NCI-H526 treated with DMSO at 0.1 percent for 48 hours (cell line): ENCODE data around the gene ANKRD17.
"Not testable (repeated sequence)": the region's sequence is repeated elsewhere in the genome, so short reads cannot be mapped to it uniquely, and the experiment has no call there.

ENCODE experiments used
- DNase-seq: peaks from one replicate; lab custom pipeline; 2025; lab: John Stamatoyannopoulos, UW

The ANKRD17 gene

DNA sequence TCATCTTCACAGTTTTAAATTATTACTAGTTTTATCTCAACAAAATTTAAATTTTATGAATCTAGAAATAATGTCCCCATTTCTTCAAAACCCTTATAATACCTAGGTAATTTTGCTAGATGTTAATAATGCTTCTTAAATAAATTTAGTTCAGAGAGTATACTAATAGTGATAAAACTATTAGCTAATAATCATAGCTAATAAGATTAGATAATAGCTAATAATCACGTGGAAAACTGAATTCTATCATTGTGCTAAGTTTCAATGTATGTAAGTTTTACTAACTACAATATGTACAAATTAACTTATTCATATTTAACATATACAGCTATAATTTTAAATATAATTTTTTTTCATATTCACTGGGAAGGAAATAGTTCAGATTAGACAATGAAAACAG lies 10.2 kb downstream of the ANKRD17 start:
- no peak for DNase-seq

DNA sequence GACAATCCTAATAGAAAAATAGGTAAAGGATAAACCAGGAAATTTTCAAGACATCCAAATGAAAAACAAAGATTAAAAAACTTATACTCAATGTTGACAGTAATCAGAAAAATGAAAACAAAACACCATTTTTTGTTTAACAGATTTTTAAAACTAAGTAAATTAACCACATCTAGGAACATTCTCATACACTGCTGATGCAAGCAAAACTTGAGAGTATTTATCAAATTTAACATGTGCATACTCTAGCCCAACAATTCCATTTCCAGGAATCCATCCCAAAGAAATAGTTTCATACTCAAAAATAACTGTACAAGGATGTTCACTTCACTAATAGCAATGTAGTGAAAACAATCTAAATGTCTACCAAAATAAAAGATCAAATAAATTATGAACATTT lies 11.5 kb downstream of the ANKRD17 start:
- no peak for DNase-seq

DNA sequence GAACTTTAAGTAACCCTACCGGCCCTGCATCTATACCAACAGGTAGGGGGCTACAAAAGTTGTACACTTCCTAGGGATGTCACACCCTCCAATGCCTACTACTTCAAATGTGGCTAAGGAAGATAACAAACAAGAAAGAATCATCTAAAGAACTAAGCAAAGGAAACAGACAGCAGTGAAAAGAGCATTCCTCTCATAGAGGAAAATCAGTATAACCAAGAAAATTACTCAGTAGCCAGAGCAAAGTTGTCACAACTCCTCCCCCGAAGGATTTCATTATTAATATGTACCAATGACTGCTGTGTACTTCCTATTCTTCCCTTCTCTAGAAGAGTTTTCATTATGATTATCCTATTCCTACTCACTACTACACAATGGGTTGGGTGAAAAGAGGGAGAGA lies 12.6 kb downstream of the ANKRD17 start:
- no peak for DNase-seq

DNA sequence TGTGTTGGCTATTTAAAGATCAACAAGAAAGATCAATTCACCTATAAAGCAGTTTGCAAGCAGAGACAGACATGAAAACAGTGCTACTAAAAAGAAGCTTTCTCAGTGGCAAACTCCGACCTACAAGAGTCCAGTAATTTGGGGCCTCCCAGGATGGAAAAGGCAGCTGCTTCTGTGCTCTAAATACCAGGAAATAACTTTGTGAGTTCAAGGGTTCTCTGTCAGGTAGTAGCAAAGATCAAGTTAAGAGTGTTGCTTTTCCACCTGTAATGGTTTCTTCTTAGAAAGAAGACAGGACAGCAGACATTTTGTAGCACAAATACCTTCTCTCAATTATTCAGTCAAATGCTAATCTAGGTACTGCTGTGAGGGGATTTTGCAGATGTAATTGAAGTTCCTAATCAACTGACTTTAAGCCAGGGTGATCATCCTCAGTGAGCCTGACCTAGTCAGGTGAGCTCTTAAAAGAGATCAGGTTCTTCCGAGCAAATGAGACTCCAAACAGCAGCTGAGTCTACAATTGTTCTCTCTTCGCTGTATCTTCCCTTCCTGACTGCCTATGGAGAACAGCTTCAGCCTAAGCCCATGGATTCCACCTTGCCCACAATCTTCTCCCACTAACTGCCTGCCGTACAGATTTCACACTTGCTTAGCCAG lies 13.5 kb downstream of the ANKRD17 start:
- DNase-seq = no peak

DNA sequence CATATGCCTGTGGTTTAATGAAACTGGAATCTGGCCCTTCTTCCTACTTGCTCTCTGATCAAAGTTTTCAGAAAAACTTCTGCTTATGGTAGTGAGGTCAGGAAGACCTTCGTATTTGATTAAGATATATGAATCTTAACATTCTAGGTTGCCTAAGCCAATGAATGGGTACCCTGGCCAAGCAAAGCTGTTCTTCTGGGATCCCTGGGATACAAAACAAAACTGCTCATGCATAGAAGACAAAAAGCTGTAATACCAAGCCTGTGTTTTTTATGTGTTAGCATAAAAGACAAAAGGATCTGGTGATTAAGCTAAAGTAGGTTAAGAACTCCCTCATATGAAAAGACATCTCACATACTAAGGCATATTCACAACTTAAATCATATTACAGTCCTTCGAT lies 21.6 kb downstream of the ANKRD17 start:
- DNase-seq = no peak

DNA sequence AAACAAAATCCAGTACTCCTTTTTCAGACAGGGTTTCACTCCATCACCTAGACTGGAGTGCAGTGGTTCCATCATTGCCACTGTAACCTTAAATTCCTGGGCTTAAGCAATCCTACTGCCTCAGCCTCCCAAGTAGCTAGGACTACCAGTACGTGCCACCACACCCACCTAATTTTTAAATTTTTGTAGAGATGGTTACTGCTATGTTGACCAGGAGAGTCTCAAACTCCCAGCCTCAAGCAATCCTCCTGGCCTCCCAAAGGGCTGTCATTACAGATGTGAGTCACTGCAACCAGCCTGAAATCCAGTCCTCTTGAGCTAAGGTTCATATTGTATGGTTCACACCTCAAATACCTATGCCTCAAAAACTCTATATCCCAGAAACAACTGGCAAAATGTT lies 22.4 kb downstream of the ANKRD17 start:
- DNase-seq = no peak

DNA sequence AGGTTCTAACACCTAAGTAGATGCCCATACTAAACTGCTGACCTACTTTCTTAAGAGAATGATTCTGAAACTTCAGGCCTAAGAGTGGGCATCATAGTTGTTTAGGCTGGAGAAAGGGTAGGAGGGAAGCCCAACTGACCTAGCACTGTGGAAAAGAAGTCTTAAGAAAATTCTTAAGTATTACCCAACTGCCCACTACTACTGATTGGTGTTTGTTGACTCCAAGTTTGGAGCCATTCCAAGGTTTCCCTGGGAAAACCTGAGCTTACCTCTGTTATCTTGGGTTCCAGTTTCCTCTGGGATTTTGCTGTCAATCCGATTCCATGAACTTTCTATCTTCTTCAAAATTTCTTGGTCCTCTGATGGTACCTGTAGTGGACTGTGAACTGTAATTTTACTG lies 23.9 kb downstream of the ANKRD17 start:
- DNase-seq = no peak

DNA sequence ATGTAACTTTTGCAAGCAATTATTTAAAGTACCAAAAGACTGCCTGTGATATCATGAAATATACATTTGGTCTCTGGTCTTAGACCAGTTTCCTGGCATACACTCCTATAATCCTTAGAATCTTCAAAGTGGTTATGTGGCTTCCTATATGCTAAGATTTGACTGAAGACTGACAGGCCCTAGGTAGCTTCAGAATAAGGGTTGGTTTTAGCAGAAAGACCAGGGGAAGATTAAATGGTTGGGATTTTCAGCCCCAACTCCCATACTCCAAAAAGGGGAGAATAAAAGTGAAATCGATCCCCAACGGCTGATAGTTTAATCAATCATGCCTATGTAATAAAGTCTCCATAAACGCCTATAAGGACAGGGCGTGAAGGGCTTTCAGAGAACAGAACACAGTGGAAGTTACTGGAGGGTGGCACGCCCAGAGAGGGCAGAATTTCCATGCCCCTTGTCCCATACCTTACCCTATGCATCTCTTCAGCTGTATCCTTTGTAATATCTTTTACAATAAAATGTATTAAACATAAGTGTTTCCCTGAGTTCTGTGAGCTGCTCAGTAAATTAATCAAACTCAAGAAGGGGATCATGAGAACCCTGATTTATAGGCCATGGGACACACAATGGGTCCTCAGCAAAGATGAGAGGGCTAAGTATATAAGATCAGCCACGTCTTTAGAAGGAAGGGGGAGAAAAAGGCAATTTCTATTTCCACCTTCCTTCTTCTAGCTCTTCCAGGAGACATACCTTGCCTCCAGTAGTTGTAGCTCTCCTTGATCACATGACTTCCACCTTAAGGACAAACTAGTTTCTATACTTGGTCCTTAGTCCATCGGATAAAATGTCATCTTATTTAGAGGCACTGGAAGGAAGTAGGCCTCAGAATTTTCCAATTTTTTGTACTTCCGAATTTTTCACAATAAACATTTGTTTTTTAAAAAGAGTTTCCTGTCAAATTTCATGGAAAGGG lies 26.8 kb downstream of the ANKRD17 start:
- no peak for DNase-seq

DNA sequence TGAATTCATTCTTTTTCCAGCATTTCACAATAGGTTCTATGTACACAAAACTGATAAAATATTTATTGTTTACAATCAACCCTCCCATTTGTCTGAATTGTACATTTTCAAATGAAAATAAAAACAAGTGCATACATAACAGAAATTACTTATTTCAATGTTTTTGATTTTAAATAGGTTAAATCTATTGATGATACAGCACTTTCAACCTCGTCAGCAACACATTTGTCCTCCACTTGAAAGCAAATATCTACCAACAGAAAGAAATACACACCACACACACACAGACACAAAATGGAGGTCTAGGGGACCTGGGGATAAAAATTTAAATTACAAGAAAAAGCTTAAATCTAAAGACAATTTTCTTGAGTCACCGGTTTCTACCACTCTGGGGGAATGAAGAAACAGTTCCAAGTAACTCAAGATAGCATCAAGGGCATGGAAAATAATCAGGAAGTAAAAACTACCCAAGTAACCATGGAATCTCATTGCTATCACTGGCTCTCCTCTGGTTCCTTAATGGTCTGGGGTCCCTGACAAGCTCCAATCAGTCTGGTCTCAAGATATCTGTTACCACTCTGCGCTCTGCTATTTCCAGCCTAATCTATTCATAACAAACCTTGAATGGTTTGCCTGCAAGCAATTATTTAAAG lies 27.6 kb downstream of the ANKRD17 start:
- DNase-seq = no peak

DNA sequence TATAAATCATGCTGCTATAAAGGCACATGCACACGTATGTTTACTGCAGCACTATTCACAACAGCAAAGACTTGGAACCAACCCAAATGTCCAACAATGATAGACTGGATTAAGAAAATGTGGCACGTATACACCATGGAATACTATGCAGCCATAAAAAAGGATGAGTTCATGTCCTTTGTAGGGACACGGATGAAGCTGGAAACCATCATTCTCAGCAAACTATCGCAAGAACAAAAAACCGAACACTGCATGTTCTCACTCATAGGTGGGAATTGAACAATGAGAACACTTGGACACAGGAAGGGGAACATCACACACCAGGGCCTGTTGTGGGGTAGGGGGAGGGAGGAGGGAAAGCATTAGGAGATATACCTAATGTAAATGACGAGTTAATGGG lies 29.8 kb downstream of the ANKRD17 start:
- not testable (repeated sequence) for DNase-seq

DNA sequence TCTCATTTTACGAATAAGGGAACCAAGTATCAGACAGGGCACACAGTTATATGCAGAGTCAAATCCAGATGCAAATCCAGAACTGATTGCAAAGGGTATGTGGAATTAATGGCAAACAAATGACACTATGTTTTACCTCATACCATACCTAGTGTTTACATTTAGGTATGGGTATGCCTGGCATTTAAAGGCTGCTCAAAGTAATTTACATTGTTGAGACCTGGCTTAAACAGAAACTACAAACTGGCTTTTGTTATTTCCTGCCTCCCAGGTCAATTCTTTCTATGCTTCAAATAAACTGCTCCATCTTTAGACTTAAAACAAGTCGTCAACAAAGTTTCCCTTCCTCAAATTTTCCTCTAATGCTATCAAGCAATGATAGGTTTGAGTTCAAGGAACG lies 33.7 kb downstream of the ANKRD17 start:
- peak; percentile 33 for DNase-seq

DNA sequence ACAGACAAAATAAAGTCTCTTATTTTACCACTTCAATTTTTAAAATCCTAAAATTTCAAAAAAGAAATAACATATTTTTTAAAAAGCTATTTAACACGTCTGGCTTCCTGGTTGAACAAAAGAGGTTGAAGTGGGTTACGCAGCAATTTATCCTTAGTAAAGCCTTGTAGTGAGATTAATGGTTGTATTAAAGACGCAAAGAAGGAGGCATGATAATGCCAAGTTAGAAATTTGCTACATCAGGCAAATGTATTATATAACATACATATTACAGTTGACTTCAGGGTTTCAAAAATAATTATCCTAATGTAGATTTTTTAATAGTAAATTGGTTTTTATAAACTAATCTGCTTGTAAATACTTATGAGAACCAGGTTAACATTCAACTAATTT lies 35.3 kb downstream of the ANKRD17 start:
- DNase-seq = no peak

DNA sequence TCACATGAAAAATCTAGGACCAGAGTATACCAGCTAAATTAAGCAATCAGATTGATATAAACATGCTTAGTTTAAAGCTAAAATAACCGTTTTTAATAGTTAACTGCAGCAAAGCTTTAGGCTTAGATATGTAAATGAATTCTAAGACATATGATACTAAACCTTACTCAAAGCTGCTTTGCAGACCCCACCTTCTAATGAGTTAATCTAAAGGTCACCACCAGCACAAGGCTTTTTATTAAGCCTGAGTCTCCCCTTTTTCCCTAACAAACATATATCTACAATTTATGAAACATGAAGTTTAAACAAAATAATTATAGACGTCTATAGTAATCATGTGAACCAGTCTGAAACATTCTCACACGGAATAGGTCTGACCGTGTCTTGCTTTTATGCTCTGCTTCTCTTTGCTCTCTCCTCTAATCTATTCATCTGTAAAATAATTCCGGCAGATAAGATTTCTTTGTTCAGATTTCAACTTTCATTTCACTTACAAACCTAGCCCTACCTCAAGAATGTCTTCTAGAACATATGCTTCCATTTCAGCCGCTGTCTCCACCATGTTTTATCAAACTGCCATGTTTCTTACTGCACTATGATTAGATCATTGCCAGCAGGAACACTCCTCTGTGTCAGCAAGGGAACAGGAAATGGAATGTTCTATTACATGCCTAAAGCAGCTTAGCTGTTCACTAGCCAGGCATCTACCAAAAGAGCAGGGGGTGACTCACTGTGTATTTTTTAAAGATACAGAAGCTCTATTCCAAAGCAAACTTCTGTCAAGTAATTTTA lies 35.9 kb downstream of the ANKRD17 start:
- peak; percentile 48 for DNase-seq

DNA sequence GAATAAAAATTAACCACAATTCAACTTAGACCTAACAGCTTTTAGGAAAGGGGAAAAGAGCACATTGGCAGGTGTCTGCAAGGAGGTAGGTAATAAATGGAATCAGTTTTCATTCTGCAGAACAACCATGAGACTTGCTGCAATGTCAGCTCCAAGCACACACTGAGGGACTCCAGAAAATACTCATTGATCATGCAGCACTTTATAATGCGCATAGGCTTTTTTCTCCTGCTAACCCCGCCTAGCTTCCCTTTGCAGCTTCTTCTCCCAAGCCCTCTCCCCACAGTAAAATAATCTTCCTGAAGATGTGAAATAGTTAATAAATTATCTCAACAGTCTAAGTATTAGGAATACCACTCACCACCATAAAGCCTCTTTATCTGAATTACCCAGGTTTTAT lies 36.9 kb downstream of the ANKRD17 start:
- DNase-seq = peak; percentile 1

DNA sequence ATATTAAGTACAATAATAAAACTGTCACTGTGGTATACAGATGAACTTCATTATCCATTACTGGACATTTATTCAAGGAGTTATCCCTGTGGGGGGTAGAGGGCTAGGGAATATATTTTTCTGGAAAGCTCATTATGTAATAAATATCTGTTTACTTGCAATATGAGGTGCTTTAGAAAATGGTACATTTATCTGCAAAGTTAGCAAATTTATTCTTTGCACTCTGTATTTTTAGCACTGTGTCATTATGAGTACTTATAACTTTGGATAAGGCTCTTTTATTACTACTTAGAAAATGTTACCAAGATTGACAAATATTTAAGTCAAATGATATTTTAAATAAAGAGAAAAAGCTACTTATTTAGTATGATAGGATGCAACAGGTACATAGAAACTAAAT lies 37.8 kb downstream of the ANKRD17 start:
- DNase-seq = no peak

DNA sequence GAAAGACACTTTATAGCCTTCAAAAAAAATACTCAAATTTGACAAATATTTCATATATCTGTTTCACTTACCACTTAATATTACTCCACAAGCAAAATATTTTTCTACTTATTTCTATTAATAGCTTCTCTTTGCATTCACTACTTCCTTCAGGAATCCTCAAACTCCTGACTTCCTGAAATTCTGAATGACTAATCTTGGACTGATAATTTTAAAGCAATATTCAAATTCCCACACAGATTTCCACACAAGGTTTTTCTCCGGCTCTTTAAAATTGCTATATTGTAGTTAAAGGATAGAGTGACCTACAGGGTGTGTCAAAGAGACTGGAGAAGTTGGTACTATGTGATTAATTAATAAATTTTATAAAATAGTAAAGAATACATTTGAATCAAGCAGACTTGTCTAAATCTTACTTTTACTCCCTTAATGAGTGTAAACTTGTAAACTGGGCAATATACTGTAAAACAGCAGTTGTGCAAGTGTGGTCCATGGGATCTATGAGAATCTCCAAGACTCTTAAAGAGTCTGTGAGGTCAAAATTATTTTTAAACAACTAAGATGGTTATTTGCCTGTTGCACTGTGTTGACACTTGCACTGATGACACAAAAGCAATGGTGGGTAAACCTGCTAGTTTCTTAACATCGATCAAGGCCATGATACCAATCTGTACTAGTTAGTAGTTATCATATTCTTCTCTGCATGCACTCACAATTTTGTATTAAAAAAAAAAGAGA lies 44.5 kb downstream of the ANKRD17 start:
- no peak for DNase-seq

DNA sequence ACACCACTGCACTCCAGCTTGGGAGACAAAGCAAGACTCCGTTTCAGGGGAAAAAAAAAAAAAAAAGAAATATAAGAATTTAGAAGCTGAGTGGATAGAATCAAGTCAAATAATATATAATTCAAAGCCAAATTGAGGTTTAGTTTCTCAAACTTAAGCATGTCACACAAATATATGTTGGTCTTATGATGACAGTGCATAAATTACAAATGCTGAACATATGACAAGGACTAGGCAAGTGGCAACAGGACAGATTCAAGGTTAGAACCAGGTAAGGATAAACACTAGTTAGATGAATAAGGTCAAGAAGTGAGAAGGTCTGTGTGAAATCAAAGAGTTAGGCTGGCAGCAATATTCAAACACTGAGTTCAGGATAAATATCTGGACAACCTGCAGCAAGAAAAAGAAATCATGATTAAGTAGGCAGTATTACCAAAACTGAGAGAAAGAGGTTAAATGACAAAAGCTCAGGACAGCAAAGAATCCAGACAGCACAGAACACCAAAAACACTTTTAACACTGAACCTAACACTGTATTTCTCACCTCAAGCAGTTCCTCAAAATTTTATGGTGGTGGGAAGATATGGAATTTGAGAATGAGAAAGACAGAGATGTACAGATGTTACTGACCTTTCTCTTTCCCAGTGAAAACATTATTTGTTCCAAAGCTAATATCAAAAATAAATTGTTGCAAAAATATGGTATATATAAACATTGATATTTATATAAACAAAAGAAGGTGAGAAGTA lies 45.4 kb downstream of the ANKRD17 start:
- DNase-seq = no peak

DNA sequence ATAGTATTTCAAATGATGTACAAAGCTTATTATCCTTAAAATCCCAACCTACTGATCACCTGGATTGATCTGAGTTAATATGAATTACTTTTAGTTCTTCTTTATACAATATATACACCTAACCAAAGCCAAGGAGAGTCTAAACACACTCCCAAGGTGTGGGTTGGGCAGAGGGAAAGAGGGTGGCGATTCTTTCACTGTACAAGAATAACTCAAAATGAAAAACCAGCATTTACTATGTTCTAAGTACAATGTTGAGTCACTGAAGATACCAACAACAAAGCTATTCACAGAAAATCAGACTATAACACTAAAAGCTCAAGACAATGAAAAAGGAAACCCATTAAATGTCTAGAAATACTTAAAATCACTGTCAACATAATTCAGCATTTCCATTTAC lies 46.6 kb downstream of the ANKRD17 start:
- no peak for DNase-seq

DNA sequence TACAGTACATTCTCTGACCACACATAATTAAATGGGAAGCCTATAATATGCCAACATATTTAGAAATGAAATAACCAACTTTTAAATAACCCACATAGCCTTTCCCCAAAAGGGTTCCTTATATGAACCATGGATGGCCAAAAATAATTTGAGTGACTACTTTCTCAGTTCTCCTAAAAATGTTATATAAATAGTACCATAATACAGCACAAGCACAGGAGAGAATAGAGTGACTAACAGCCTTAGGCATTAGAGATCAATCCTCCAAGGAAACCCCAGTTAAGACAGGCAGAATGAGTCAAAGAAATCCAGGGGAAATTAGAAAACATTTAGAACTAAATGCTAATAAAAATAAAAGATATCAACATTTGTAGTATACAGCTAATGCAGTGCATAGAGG lies 50.2 kb downstream of the ANKRD17 start:
- DNase-seq = no peak

DNA sequence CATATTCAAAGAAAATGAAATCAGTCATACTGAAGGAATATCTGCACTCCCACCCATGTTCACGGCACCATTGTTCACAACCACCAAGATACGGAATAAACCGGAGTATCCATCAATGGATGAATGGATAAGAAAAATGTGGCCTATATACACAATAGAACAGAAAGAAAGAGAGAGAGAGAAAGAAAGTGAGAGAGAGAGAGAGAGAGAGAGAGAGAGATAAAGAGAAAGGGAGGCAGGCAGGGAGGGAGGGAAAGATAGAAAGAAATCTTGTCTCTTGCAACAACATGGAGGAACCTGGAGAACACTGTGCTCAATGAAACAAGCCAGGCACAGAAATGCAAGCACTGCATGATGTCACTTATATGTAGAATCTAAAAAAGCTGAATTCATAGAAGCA lies 52.4 kb downstream of the ANKRD17 start:
- DNase-seq = no peak

DNA sequence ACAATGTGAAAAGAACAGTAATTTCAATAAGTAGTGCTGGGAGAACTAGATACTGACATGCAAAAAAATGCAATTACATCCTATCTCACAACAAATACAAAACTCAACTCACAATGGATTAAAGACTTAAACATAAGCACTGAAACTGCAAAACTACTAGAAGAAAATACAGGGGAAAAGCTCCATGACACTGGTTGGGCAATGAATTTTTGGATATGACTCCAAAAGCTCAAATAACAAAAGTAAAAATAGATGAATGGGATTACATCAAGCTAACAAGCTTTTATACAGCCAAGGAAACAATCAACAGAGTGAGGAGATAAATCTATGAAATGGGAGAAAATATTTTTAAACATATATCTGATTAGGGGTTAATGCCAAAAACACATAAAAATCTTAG lies 53.1 kb downstream of the ANKRD17 start:
- no peak for DNase-seq
